Measurements from ENCODE around the gene PPM1M.

The PPM1M gene

GRCh38 chr3:52228751-52229291, 16.7 kb upstream of the PPM1M start:
- DNase-seq (ENCODE audit: low spot score) = no peak
- in situ Hi-C loops (cut with MboI; ENCODE audit: low sequenced_read_pairs, unreplicated experiment) = no loop called here

GRCh38 chr3:52229656-52230055, 15.9 kb upstream of the PPM1M start:
- TF ChIP-seq CTCF (IDR thresholded peaks at IDR 0.05; ENCODE audit: borderline replicate concordance, control extremely low read depth, extremely low read depth, insufficient read depth, missing control alignments) = no peak

More at GRCh38 chr3:52228751-52229291, 16.7 kb upstream of the PPM1M start:
- no peak for TF ChIP-seq CTCF (IDR thresholded peaks at IDR 0.05; ENCODE audit: borderline replicate concordance, control extremely low read depth, extremely low read depth, insufficient read depth, missing control alignments)

GRCh38 chr3:52230461-52230860, 15.1 kb upstream of the PPM1M start:
- DNase-seq (ENCODE audit: low spot score) = no peak
- in situ Hi-C loops (cut with MboI; ENCODE audit: low sequenced_read_pairs, unreplicated experiment) = loop anchor here (10.0 kb wide), 1 partner anchor 114 kb away; no protein-coding TSS in a partner anchor
- TF ChIP-seq CTCF (IDR thresholded peaks at IDR 0.05; ENCODE audit: borderline replicate concordance, control extremely low read depth, extremely low read depth, insufficient read depth, missing control alignments) = no peak

More at GRCh38 chr3:52229656-52230055, 15.9 kb upstream of the PPM1M start:
- in situ Hi-C loops (cut with MboI; ENCODE audit: low sequenced_read_pairs, unreplicated experiment) = loop anchor here (10.0 kb wide), 1 partner anchor 115 kb away; no protein-coding TSS in a partner anchor
- DNase-seq (ENCODE audit: low spot score) = no peak

- in situ Hi-C loops (cut with MboI; ENCODE audit: low sequenced_read_pairs, unreplicated experiment) = loop anchor here (10.0 kb wide), 1 partner anchor 114 kb away; no protein-coding TSS in a partner anchor
- no peak for TF ChIP-seq CTCF (IDR thresholded peaks at IDR 0.05; ENCODE audit: borderline replicate concordance, control extremely low read depth, extremely low read depth, insufficient read depth, missing control alignments)
- no peak for DNase-seq (ENCODE audit: low spot score)
Measured at GRCh38 chr3:52230889-52231499, 14.6 kb upstream of the PPM1M start.

- peak; percentile 97 for TF ChIP-seq CTCF (IDR thresholded peaks at IDR 0.05; ENCODE audit: borderline replicate concordance, control extremely low read depth, extremely low read depth, insufficient read depth, missing control alignments)
- DNase-seq (ENCODE audit: low spot score) = peak; percentile 84
- in situ Hi-C loops (cut with MboI; ENCODE audit: low sequenced_read_pairs, unreplicated experiment) = loop anchor here (10.0 kb wide), 1 partner anchor 113 kb away; no protein-coding TSS in a partner anchor
Measured at GRCh38 chr3:52231502-52232278, 13.9 kb upstream of the PPM1M start.

- TF ChIP-seq CTCF (IDR thresholded peaks at IDR 0.05; ENCODE audit: borderline replicate concordance, control extremely low read depth, extremely low read depth, insufficient read depth, missing control alignments) = no peak
- in situ Hi-C loops (cut with MboI; ENCODE audit: low sequenced_read_pairs, unreplicated experiment) = loop anchor here (10.0 kb wide), 1 partner anchor 112 kb away; no protein-coding TSS in a partner anchor
- no peak for DNase-seq (ENCODE audit: low spot score)
Measured at GRCh38 chr3:52232279-52233107, 13.1 kb upstream of the PPM1M start.

Measured in GM13976 (cell line).